BJ (cell line): ENCODE data around the gene TAPT1. TPM values are rescaled to one million over a fixed set of nuclear protein-coding genes. Genes with fewer than 3 reads are reported as not detected.

Source experiments
- CTCF ChIA-PET: fragments of 350-600 bp; formaldehyde crosslinking; extraction: SDS; loops from one replicate; lab custom pipeline; 2021; ENCODE audit warnings: antibody characterized with exemption, inconsistent platforms; lab: Yijun Ruan, JAX
- POLR2A ChIA-PET: fragments of 300-600 bp; sonication (Branson Sonifier 250); formaldehyde crosslinking; extraction: SDS; loops from one replicate; lab custom pipeline; 2021; ENCODE audit warnings: antibody characterized with exemption; lab: Charles Lee
- DNase-seq: peaks from one replicate; pipeline ENCODE4 v3.0.0-alpha.2; 2011; ENCODE audit warnings: low read depth
- H3K27me3 ChIP-seq: 2 replicates; pipeline ENCODE4 v1.6.0; 2011; ENCODE audit warnings: low read length; ENCODE audit not compliant: control insufficient read depth, insufficient read depth
- H3K36me3 ChIP-seq: 2 replicates; pipeline ENCODE4 v1.5.1; 2011; ENCODE audit warnings: low read length; ENCODE audit not compliant: control insufficient read depth, insufficient read depth
- H3K4me3 ChIP-seq: 2 replicates; pipeline ENCODE4 v1.5.1; 2011; ENCODE audit warnings: low read depth, mild to moderate bottlenecking, control low read depth, low read length
- polyA plus RNA-seq: library from polyadenylated mRNA; depleted of rRNA; stranded (reverse); fragments of >200 nt; gene quantifications from 2 replicates; pipeline ENCODE4 v1.2.3, GENCODE V29; 2011
- TF ChIP-seq, protein P1 (sequence below): IDR thresholded peaks from 2 replicates; pipeline ENCODE4 v1.5.1; 2011; ENCODE audit warnings: low read depth, mild to moderate bottlenecking, control low read depth, inconsistent platforms, low read length, moderate library complexity; ENCODE audit not compliant: insufficient read depth

The TAPT1 gene
- polyA plus RNA-seq, 1 experiment = 7.8 TPM

DNA sequence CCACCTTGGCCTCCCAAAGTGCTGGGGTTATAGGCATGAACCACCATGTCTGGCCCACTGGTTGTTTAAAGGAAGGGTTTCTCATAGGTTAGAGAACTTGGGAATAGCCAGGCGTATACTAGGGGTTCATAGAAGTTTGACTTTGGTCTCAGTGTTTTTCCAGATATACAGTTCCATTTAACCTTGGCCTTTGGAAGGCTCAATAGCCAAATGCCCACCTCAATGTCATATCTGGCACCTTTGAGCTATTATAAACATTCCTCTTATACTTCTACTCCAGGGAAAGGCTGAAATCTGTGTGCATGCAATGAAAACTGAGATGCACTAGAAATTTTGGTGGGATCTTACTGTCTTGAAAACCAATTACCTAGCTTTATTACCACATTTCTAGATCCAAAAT is 95.0 kb downstream of the TAPT1 start:
- DNase-seq = no peak
- ChIA-PET POLR2A (no interaction called here), CTCF (no interaction called here)
- no peaks in the 10 kb centered on the region for H3K36me3 ChIP-seq
- peaks cover 2% of the 10 kb centered on the region; the same call in 1 of the 2 replicates for H3K27me3 ChIP-seq
- H3K4me3 ChIP-seq = no peak overlapping the region
- TF ChIP-seq, protein P1, sequence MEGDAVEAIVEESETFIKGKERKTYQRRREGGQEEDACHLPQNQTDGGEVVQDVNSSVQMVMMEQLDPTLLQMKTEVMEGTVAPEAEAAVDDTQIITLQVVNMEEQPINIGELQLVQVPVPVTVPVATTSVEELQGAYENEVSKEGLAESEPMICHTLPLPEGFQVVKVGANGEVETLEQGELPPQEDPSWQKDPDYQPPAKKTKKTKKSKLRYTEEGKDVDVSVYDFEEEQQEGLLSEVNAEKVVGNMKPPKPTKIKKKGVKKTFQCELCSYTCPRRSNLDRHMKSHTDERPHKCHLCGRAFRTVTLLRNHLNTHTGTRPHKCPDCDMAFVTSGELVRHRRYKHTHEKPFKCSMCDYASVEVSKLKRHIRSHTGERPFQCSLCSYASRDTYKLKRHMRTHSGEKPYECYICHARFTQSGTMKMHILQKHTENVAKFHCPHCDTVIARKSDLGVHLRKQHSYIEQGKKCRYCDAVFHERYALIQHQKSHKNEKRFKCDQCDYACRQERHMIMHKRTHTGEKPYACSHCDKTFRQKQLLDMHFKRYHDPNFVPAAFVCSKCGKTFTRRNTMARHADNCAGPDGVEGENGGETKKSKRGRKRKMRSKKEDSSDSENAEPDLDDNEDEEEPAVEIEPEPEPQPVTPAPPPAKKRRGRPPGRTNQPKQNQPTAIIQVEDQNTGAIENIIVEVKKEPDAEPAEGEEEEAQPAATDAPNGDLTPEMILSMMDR = no peak

DNA sequence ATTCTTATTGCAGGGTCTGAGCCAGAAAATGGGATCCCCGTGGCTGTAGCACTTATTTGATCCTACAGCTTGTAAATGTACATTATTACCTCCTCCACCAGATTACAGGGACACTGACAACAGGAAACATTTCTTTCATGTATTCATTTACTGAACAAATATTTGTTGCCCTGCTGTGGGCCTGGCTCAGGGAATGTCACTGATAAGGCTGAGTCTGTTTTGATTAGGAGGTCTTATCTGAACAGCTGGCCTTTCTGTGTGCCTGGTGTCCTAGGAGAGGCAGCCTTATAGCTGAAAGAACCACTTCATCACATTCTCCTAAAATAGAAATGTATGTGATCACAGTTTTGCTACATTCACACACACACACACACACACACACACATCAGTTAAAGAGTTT is 96.9 kb downstream of the TAPT1 start:
- no peak for DNase-seq
- H3K27me3 ChIP-seq = peaks cover 2% of the 10 kb centered on the region
- TF ChIP-seq, protein P1 = no peak
- H3K36me3 ChIP-seq = no peaks in the 10 kb centered on the region
- CTCF ChIA-PET = interaction anchor here (0.9 kb wide), 1 partner anchor 12 kb away, joined by 3 read pairs; no protein-coding TSS in a partner anchor
- H3K4me3 ChIP-seq = no peak overlapping the region
- POLR2A ChIA-PET = no interaction called here

- Histone ChIP-seq H3K36me3 (no peaks in the 10 kb centered on the region), H3K27me3 (peaks cover 4% of the 10 kb centered on the region), H3K4me3 (no peak overlapping the region)
- CTCF ChIA-PET = no interaction called here
- POLR2A ChIA-PET = no interaction called here
- DNase-seq = no peak
- TF ChIP-seq, protein P1 = no peak
Measured at GRCh38 chr4:16126714-16127113, 99.6 kb downstream of the TAPT1 start.

GRCh38 chr4:16125571-16126445 is 100.5 kb downstream of the TAPT1 start:
- no peak for DNase-seq
- TF ChIP-seq, protein P1 = no peak
- Histone ChIP-seq H3K27me3 (peaks cover 4% of the 10 kb centered on the region), H3K4me3 (no peak overlapping the region), H3K36me3 (no peaks in the 10 kb centered on the region)
- ChIA-PET CTCF (no interaction called here), POLR2A (no interaction called here)

DNA sequence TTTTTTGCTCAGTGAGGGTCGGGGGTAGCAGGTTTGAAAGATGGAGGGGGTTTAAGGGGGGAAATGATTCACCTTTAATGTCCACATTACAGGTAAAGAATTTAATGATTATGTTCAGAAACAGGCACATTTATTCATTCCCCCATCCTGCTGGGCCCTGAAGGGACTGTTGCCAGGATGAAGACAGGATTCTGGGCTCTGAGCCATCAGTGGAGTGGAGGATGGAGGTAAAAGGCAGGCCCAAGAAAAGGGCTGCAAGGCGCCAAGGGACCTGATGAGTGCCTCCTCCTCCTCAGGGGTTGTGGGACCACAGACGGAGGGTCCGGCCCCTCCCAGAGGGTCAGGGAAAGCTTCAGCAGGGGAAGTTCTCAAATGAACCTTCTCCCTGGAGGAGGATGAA is 102.0 kb downstream of the TAPT1 start:
- TF ChIP-seq, protein P1 = no peak
- POLR2A ChIA-PET = no interaction called here
- H3K36me3 ChIP-seq = no peaks in the 10 kb centered on the region
- CTCF ChIA-PET = interaction anchor here (0.6 kb wide), 1 partner anchor 574 kb away, joined by 3 read pairs; no protein-coding TSS in a partner anchor
- DNase-seq = no peak
- H3K4me3 ChIP-seq = no peak overlapping the region
- H3K27me3 ChIP-seq = peaks cover 2% of the 10 kb centered on the region
